Activated T-helper 1 cell treated with anti-CD3 and anti-CD28 coated beads, Interleukin-12 subunit alpha, Interleukin-12 subunit beta, Interleukin-2, Interleukin-4 antibody, amounts not matched to agents 30 ng/mL and 10 ng/mL and 1 ng/mL, durations not matched to agents 14 hours and 24 hours and 36 hours (primary cell): Measurements from ENCODE around the gene PRMT3. TPM values are rescaled to one million over a fixed set of nuclear protein-coding genes. Genes with fewer than 3 reads are reported as not detected.

Experiments used
- DNase-seq: peaks from one replicate; pipeline ENCODE4 v3.0.0; 2021; ENCODE audit warnings: low spot score
- H3K27ac Mint-ChIP-seq: one replicate; pipeline ENCODE4 v1.8.0; 2021; ENCODE audit warnings: mild to moderate bottlenecking, mixed read lengths
- H3K27me3 Mint-ChIP-seq: one replicate; pipeline ENCODE4 v1.8.0; 2022; ENCODE audit warnings: mild to moderate bottlenecking, moderate library complexity, mixed read lengths; ENCODE audit not compliant: insufficient read depth
- H3K36me3 Mint-ChIP-seq: one replicate; pipeline ENCODE4 v1.8.0; 2021; ENCODE audit warnings: low read depth, mixed read lengths
- H3K4me1 Mint-ChIP-seq: one replicate; pipeline ENCODE4 v1.8.0; 2021; ENCODE audit warnings: low read depth, mixed read lengths
- H3K4me3 Mint-ChIP-seq: one replicate; pipeline ENCODE4 v1.8.0; 2021; ENCODE audit warnings: mild to moderate bottlenecking, moderate library complexity, mixed read lengths
- H3K9me3 Mint-ChIP-seq: one replicate; pipeline ENCODE4 v1.8.0; 2021; ENCODE audit warnings: mixed read lengths
- intact Hi-C: fragments of 100-400 bp; cut with micrococcal nuclease; formaldehyde crosslinking; loops from one replicate; pipeline ENCODE4 v1.15.1; 2024
- total RNA-seq: library from RNA; stranded (reverse); gene quantifications from 2 replicates; pipeline ENCODE4 v1.2.3, GENCODE V29; 2022

PRMT3 gene
- total RNA-seq, 1 donor from 2014 or later = 43.7 TPM

GRCh38 chr11:20511982-20512381, 124.5 kb downstream of the PRMT3 start:
- Mint-ChIP-seq H3K27ac (no peak overlapping the region), H3K9me3 (no peaks in the 10 kb centered on the region), H3K36me3 (peaks cover 9% of the 10 kb centered on the region), H3K4me3 (no peak overlapping the region), H3K4me1 (no peaks in the 10 kb centered on the region), H3K27me3 (no peaks in the 10 kb centered on the region)
- intact Hi-C loops = no loop called here
- DNase-seq = no peak

- H3K27me3 Mint-ChIP-seq = no peaks in the 10 kb centered on the region
- H3K4me1 Mint-ChIP-seq = no peaks in the 10 kb centered on the region
- no peak overlapping the region for H3K4me3 Mint-ChIP-seq
- intact Hi-C loops = no loop called here
- DNase-seq = no peak
- H3K9me3 Mint-ChIP-seq = no peaks in the 10 kb centered on the region
- peaks cover 7% of the 10 kb centered on the region for H3K36me3 Mint-ChIP-seq
- no peak overlapping the region for H3K27ac Mint-ChIP-seq
These were observed 125.4 kb downstream of the PRMT3 start for GRCh38 chr11:20512869-20513268.

- no peaks in the 10 kb centered on the region for H3K36me3 Mint-ChIP-seq
- no peak overlapping the region for H3K4me3 Mint-ChIP-seq
- intact Hi-C loops = no loop called here
- H3K9me3 Mint-ChIP-seq = no peaks in the 10 kb centered on the region
- H3K27ac Mint-ChIP-seq = no peak overlapping the region
- no peaks in the 10 kb centered on the region for H3K27me3 Mint-ChIP-seq
- no peak for DNase-seq
- H3K4me1 Mint-ChIP-seq = no peaks in the 10 kb centered on the region
These were observed 130.9 kb downstream of the PRMT3 start for GRCh38 chr11:20518323-20518834.

- intact Hi-C loops = no loop called here
- no peaks in the 10 kb centered on the region for H3K36me3 Mint-ChIP-seq
These were observed 135.0 kb downstream of the PRMT3 start for GRCh38 chr11:20522536-20522935.

GRCh38 chr11:20529757-20530156, 142.2 kb downstream of the PRMT3 start:
- intact Hi-C loops = no loop called here
- Mint-ChIP-seq H3K9me3 (no peaks in the 10 kb centered on the region), H3K4me3 (no peak overlapping the region), H3K36me3 (no peaks in the 10 kb centered on the region), H3K27me3 (no peaks in the 10 kb centered on the region), H3K27ac (no peak overlapping the region), H3K4me1 (no peaks in the 10 kb centered on the region)
- no peak for DNase-seq

More at GRCh38 chr11:20522536-20522935, 135.0 kb downstream of the PRMT3 start:
- Mint-ChIP-seq H3K27ac (no peak overlapping the region), H3K27me3 (no peaks in the 10 kb centered on the region), H3K4me3 (no peak overlapping the region), H3K4me1 (no peaks in the 10 kb centered on the region), H3K9me3 (no peaks in the 10 kb centered on the region)
- DNase-seq = no peak

GRCh38 chr11:20530942-20531703, 143.6 kb downstream of the PRMT3 start:
- Mint-ChIP-seq H3K27ac (no peak overlapping the region), H3K36me3 (no peaks in the 10 kb centered on the region), H3K9me3 (no peaks in the 10 kb centered on the region), H3K4me1 (no peaks in the 10 kb centered on the region), H3K27me3 (no peaks in the 10 kb centered on the region), H3K4me3 (no peak overlapping the region)
- no peak for DNase-seq
- intact Hi-C loops = no loop called here

- no peak overlapping the region for H3K4me3 Mint-ChIP-seq
- no peaks in the 10 kb centered on the region for H3K4me1 Mint-ChIP-seq
- no peak overlapping the region for H3K27ac Mint-ChIP-seq
These were observed 147.9 kb downstream of the PRMT3 start for GRCh38 chr11:20535271-20535881.

GRCh38 chr11:20536365-20536764, 148.8 kb downstream of the PRMT3 start:
- no peaks in the 10 kb centered on the region for H3K9me3 Mint-ChIP-seq
- no peaks in the 10 kb centered on the region for H3K4me1 Mint-ChIP-seq
- intact Hi-C loops = no loop called here
- no peak for DNase-seq
- H3K27me3 Mint-ChIP-seq = peaks cover 2% of the 10 kb centered on the region
- H3K27ac Mint-ChIP-seq = no peak overlapping the region
- H3K36me3 Mint-ChIP-seq = no peaks in the 10 kb centered on the region
- H3K4me3 Mint-ChIP-seq = no peak overlapping the region

More at GRCh38 chr11:20535271-20535881, 147.9 kb downstream of the PRMT3 start:
- Mint-ChIP-seq H3K36me3 (no peaks in the 10 kb centered on the region), H3K9me3 (no peaks in the 10 kb centered on the region), H3K27me3 (peaks cover 2% of the 10 kb centered on the region)
- DNase-seq = no peak
- intact Hi-C loops = no loop called here

- intact Hi-C loops = no loop called here
- peaks cover 2% of the 10 kb centered on the region for H3K27me3 Mint-ChIP-seq
- no peak overlapping the region for H3K4me3 Mint-ChIP-seq
- no peaks in the 10 kb centered on the region for H3K36me3 Mint-ChIP-seq
- H3K27ac Mint-ChIP-seq = no peak overlapping the region
- DNase-seq = no peak
- H3K9me3 Mint-ChIP-seq = no peaks in the 10 kb centered on the region
- no peaks in the 10 kb centered on the region for H3K4me1 Mint-ChIP-seq
These were observed 149.3 kb downstream of the PRMT3 start for GRCh38 chr11:20536784-20537183.

- H3K4me1 Mint-ChIP-seq = no peaks in the 10 kb centered on the region
- H3K9me3 Mint-ChIP-seq = no peaks in the 10 kb centered on the region
- no peak for DNase-seq
- H3K27ac Mint-ChIP-seq = no peak overlapping the region
- no peak overlapping the region for H3K4me3 Mint-ChIP-seq
- intact Hi-C loops = no loop called here
- H3K36me3 Mint-ChIP-seq = no peaks in the 10 kb centered on the region
- peaks cover 7% of the 10 kb centered on the region for H3K27me3 Mint-ChIP-seq
These were observed 154.0 kb downstream of the PRMT3 start for GRCh38 chr11:20541503-20541902.

- peaks cover 5% of the 10 kb centered on the region for H3K27me3 Mint-ChIP-seq
- intact Hi-C loops = no loop called here
- DNase-seq = no peak
- no peak overlapping the region for H3K27ac Mint-ChIP-seq
- H3K4me3 Mint-ChIP-seq = no peak overlapping the region
- no peaks in the 10 kb centered on the region for H3K36me3 Mint-ChIP-seq
- H3K9me3 Mint-ChIP-seq = no peaks in the 10 kb centered on the region
- no peaks in the 10 kb centered on the region for H3K4me1 Mint-ChIP-seq
These were observed 157.2 kb downstream of the PRMT3 start for GRCh38 chr11:20544603-20545237.

- no peaks in the 10 kb centered on the region for H3K4me1 Mint-ChIP-seq
- no peak for DNase-seq
- H3K9me3 Mint-ChIP-seq = no peaks in the 10 kb centered on the region
- no peaks in the 10 kb centered on the region for H3K36me3 Mint-ChIP-seq
- H3K4me3 Mint-ChIP-seq = no peak overlapping the region
- no peak overlapping the region for H3K27ac Mint-ChIP-seq
- intact Hi-C loops = no loop called here
- H3K27me3 Mint-ChIP-seq = peaks cover 5% of the 10 kb centered on the region
These were observed 159.9 kb downstream of the PRMT3 start for GRCh38 chr11:20547411-20547810.

GRCh38 chr11:20551096-20551495, 163.6 kb downstream of the PRMT3 start:
- Mint-ChIP-seq H3K36me3 (no peaks in the 10 kb centered on the region), H3K4me1 (no peaks in the 10 kb centered on the region), H3K27ac (no peak overlapping the region), H3K9me3 (no peaks in the 10 kb centered on the region), H3K4me3 (no peak overlapping the region), H3K27me3 (peaks cover 1% of the 10 kb centered on the region)
- intact Hi-C loops = no loop called here
- DNase-seq = no peak
